Activated CD4-positive, alpha-beta T cell treated with anti-CD3 and anti-CD28 coated beads, Interleukin-10, Interleukin-2, amounts not matched to agents 100 ng/mL and 50 ng/mL, durations not matched to agents 16 hours and 8 hours (primary cell): Measurements from ENCODE around the gene RPTOR.

Experiments
- DNase-seq: peaks from one replicate; pipeline ENCODE4 v3.0.0-alpha.2; 2020

RPTOR gene

GRCh38 chr17:80942423-80943345 lies 398.0 kb downstream of the RPTOR start:
- DNase-seq: no peak

GRCh38 chr17:80943346-80944145 lies 398.9 kb downstream of the RPTOR start:
- DNase-seq: no peak

- no peak for DNase-seq
These were observed 399.7 kb downstream of the RPTOR start for GRCh38 chr17:80944326-80944725.

GRCh38 chr17:80945736-80946135 lies 401.1 kb downstream of the RPTOR start:
- no peak for DNase-seq

- DNase-seq: no peak
These were observed 401.8 kb downstream of the RPTOR start for GRCh38 chr17:80946449-80946848.

GRCh38 chr17:80947200-80947940 lies 402.7 kb downstream of the RPTOR start:
- no peak for DNase-seq

- no peak for DNase-seq
These were observed 403.7 kb downstream of the RPTOR start for GRCh38 chr17:80948019-80948975.

GRCh38 chr17:80948976-80949450 lies 404.4 kb downstream of the RPTOR start:
- DNase-seq: no peak

- no peak for DNase-seq
These were observed 405.1 kb downstream of the RPTOR start for GRCh38 chr17:80949451-80950421.

GRCh38 chr17:80950466-80951120 lies 406.0 kb downstream of the RPTOR start:
- DNase-seq: no peak

GRCh38 chr17:80951121-80952090 lies 406.8 kb downstream of the RPTOR start:
- DNase-seq: no peak

GRCh38 chr17:80952291-80952690 lies 407.7 kb downstream of the RPTOR start:
- no peak for DNase-seq

GRCh38 chr17:80953471-80954315 lies 409.1 kb downstream of the RPTOR start:
- no peak for DNase-seq

- DNase-seq: no peak
These were observed 410.4 kb downstream of the RPTOR start for GRCh38 chr17:80955078-80955477.

GRCh38 chr17:80955671-80956280 lies 411.1 kb downstream of the RPTOR start:
- DNase-seq: no peak

- DNase-seq: no peak
These were observed 411.9 kb downstream of the RPTOR start for GRCh38 chr17:80956321-80957190.
